GM12874 (cell line): ENCODE results near the gene SOCS4.

ENCODE experiments used
- CTCF ChIP-seq: IDR thresholded peaks from 2 replicates; pipeline ENCODE4 v1.5.1; 2011; ENCODE audit warnings: low read depth, mild to moderate bottlenecking, control low read depth, low read length, moderate library complexity; ENCODE audit not compliant: insufficient read depth

Gene SOCS4

GRCh38 chr14:55098561-55098898 lies 71.5 kb downstream of the SOCS4 start:
- TF ChIP-seq CTCF, result no peak
